Neural cell (in vitro differentiated cells): ENCODE data around the gene UCK2. TPM values are rescaled to one million over a fixed set of nuclear protein-coding genes. Genes with fewer than 3 reads are reported as not detected.

ENCODE experiments used
- H2AFZ ChIP-seq: fragments of 200-600, 300-800 bp; sonication (generic), shearing (Covaris generic); 2 replicates; pipeline ENCODE4 v1.6.0; 2014; ENCODE audit warnings: low read depth, mild to moderate bottlenecking, antibody characterized with exemption, low read length, moderate library complexity
- H3F3A ChIP-seq: fragments of 200-600 bp; shearing (Covaris generic); 2 replicates; pipeline ENCODE4 v1.6.1; 2016; ENCODE audit warnings: mild to moderate bottlenecking, moderate library complexity, mixed read lengths, antibody characterized with exemption, low read length; ENCODE audit not compliant: insufficient read depth, poor library complexity, severe bottlenecking
- H3K27ac ChIP-seq: fragments of 200-600, 300-800 bp; sonication (generic), shearing (Covaris generic); 2 replicates; pipeline ENCODE4 v1.5.1; 2014; ENCODE audit warnings: mild to moderate bottlenecking, low read length, moderate library complexity
- H3K27me3 ChIP-seq: fragments of 300-800, 200-600 bp; sonication (generic), shearing (Covaris generic); 2 replicates; pipeline ENCODE4 v1.6.0; 2014; ENCODE audit warnings: mild to moderate bottlenecking, low read depth, low read length, moderate library complexity; ENCODE audit not compliant: insufficient read depth
- H3K36me3 ChIP-seq: fragments of 300-800, 200-600 bp; sonication (generic), shearing (Covaris generic); 2 replicates; pipeline ENCODE4 v1.5.1; 2014; ENCODE audit warnings: mild to moderate bottlenecking, antibody characterized with exemption, low read length, moderate library complexity; ENCODE audit not compliant: insufficient read depth
- H3K4me2 ChIP-seq: fragments of 300-800, 200-600 bp; sonication (generic), shearing (Covaris generic); 2 replicates; pipeline ENCODE4 v1.6.0; 2014; ENCODE audit warnings: mild to moderate bottlenecking, low read length
- H3K4me3 ChIP-seq: fragments of 300-800, 200-600 bp; sonication (generic), shearing (Covaris generic); 2 replicates; pipeline ENCODE4 v1.5.1; 2014; ENCODE audit warnings: mild to moderate bottlenecking, low read length, moderate library complexity
- H3K79me2 ChIP-seq: fragments of 200-600 bp; shearing (Covaris generic); replicated peaks from 2 replicates; pipeline ENCODE4 v1.6.0; 2014; ENCODE audit warnings: mild to moderate bottlenecking, low read length, moderate library complexity; ENCODE audit not compliant: insufficient read depth
- H3K9ac ChIP-seq: fragments of 300-800, 200-600 bp; sonication (generic), shearing (Covaris generic); 2 replicates; pipeline ENCODE4 v1.6.1; 2016; ENCODE audit warnings: mild to moderate bottlenecking, low read length, mixed read lengths
- H3K9me2 ChIP-seq: fragments of 200-600 bp; shearing (Covaris generic); 2 replicates; pipeline ENCODE4 v1.6.1; 2016; ENCODE audit warnings: mild to moderate bottlenecking, low read length, mixed read lengths; ENCODE audit not compliant: insufficient read depth
- H3K9me3 ChIP-seq: fragments of 200-600, 300-800 bp; sonication (generic), shearing (Covaris generic); 2 replicates; pipeline ENCODE4 v1.6.1; 2016; ENCODE audit warnings: mild to moderate bottlenecking, mixed run types, low read length, moderate library complexity, mixed read lengths
- H4K20me1 ChIP-seq: fragments of 200-600 bp; shearing (Covaris generic); 2 replicates; pipeline ENCODE4 v1.6.1; 2016; ENCODE audit warnings: mild to moderate bottlenecking, mixed run types; ENCODE audit not compliant: insufficient read depth
- EP300 ChIP-seq: fragments of 450-650 bp; conservative IDR thresholded peaks from 2 replicates; pipeline ENCODE4 v1.6.1; 2014; ENCODE audit warnings: antibody characterized with exemption, mild to moderate bottlenecking, moderate library complexity; ENCODE audit not compliant: poor library complexity, severe bottlenecking
- EZH2 ChIP-seq: fragments of 200-600, 300-800 bp; shearing (Covaris generic), sonication (generic); IDR thresholded peaks from 2 replicates; pipeline ENCODE4 v1.6.1; 2014; ENCODE audit warnings: antibody characterized with exemption, low read length, borderline replicate concordance, mild to moderate bottlenecking; ENCODE audit not compliant: insufficient read depth, poor library complexity, severe bottlenecking
- MXI1 ChIP-seq: fragments of 450-650 bp; conservative IDR thresholded peaks from 2 replicates; pipeline ENCODE4 v1.6.1; 2014; ENCODE audit warnings: antibody characterized with exemption, mild to moderate bottlenecking; ENCODE audit not compliant: poor library complexity, severe bottlenecking
- POLR2AphosphoS5 ChIP-seq: IDR thresholded peaks from 2 replicates; pipeline ENCODE4 v1.6.1; 2012
- RAD21 ChIP-seq: fragments of 450-650 bp; conservative IDR thresholded peaks from 2 replicates; pipeline ENCODE4 v1.6.1; 2014; ENCODE audit warnings: antibody characterized with exemption, mild to moderate bottlenecking, moderate library complexity
- SMC3 ChIP-seq: fragments of 450-650 bp; conservative IDR thresholded peaks from 2 replicates; pipeline ENCODE4 v1.6.1; 2014; ENCODE audit warnings: antibody characterized with exemption, mild to moderate bottlenecking, moderate library complexity; ENCODE audit not compliant: poor library complexity
- TAF1 ChIP-seq: IDR thresholded peaks from 2 replicates; pipeline ENCODE4 v1.6.1; 2012; ENCODE audit warnings: low read depth
- polyA plus RNA-seq: library from polyadenylated mRNA; depleted of rRNA; stranded (reverse); fragments of >200 nt; gene quantifications from 2 replicates; pipeline ENCODE4 v1.2.3, GENCODE V29; 2014
- TF ChIP-seq, protein P1 (sequence below): IDR thresholded peaks from 2 replicates; pipeline ENCODE4 v1.6.1; 2012; ENCODE audit warnings: borderline replicate concordance
- TF ChIP-seq, protein P2 (sequence below): fragments of 450-650 bp; IDR thresholded peaks from 2 replicates; pipeline ENCODE4 v1.5.1; 2014; ENCODE audit warnings: antibody characterized with exemption, mild to moderate bottlenecking, moderate library complexity; ENCODE audit not compliant: poor library complexity, severe bottlenecking

The UCK2 gene
- polyA plus RNA-seq, 1 donor from 2014 or later, result 36.0 TPM

DNA sequence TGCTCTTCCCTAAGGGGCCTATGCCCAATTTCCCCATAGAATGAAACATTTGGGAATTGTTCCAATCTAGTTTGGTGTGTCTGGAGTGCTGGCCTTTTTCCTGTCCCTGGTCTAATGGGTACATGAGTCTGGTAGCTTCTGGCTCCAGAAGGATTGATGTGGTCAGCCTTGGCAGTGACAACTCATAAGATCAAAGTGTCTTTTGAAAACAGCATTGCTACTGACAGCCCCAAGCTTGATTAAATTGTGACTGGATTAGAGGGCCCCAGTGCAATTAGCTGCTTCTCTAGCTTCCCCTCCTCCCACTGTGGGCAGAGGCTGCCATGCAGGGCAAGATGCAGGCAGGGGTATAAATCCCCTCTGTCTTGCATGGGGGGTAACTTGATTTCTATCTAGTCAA lies 130.9 kb downstream of the UCK2 start:
- TF ChIP-seq, protein P1, sequence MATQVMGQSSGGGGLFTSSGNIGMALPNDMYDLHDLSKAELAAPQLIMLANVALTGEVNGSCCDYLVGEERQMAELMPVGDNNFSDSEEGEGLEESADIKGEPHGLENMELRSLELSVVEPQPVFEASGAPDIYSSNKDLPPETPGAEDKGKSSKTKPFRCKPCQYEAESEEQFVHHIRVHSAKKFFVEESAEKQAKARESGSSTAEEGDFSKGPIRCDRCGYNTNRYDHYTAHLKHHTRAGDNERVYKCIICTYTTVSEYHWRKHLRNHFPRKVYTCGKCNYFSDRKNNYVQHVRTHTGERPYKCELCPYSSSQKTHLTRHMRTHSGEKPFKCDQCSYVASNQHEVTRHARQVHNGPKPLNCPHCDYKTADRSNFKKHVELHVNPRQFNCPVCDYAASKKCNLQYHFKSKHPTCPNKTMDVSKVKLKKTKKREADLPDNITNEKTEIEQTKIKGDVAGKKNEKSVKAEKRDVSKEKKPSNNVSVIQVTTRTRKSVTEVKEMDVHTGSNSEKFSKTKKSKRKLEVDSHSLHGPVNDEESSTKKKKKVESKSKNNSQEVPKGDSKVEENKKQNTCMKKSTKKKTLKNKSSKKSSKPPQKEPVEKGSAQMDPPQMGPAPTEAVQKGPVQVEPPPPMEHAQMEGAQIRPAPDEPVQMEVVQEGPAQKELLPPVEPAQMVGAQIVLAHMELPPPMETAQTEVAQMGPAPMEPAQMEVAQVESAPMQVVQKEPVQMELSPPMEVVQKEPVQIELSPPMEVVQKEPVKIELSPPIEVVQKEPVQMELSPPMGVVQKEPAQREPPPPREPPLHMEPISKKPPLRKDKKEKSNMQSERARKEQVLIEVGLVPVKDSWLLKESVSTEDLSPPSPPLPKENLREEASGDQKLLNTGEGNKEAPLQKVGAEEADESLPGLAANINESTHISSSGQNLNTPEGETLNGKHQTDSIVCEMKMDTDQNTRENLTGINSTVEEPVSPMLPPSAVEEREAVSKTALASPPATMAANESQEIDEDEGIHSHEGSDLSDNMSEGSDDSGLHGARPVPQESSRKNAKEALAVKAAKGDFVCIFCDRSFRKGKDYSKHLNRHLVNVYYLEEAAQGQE, result no peak

DNA sequence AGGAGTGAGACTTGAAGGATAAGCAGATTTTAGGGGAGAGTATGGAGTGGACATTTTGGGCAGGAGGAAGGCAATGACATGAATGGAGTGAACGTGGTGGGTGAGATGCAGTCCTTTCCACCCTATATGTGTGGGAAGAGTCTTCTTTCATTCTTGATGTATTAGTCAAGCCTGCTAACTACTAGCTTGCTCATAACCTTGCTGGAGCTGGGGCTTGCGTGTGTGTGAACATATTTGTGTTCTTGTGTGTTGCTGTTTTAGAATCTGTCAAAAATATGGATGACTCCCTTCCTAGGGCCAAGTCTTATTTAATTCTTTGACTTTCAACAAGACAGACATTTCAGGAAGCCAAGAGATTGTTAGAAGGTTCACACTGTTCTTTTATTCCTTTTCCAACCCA lies 132.7 kb downstream of the UCK2 start:
- H3K79me2 ChIP-seq, result no peaks in the 10 kb centered on the region
- no peak overlapping the region for H3K9ac ChIP-seq
- no peak overlapping the region for H3K4me3 ChIP-seq
- no peaks in the 10 kb centered on the region for H3K9me2 ChIP-seq
- H3K4me2 ChIP-seq, result no peak overlapping the region
- H3K9me3 ChIP-seq, result no peaks in the 10 kb centered on the region
- H2AFZ ChIP-seq, result no peak overlapping the region
- no peaks in the 10 kb centered on the region for H4K20me1 ChIP-seq
- H3K27ac ChIP-seq, result no peak overlapping the region
- H3F3A ChIP-seq, result no peaks in the 10 kb centered on the region
- no peaks in the 10 kb centered on the region for H3K27me3 ChIP-seq
- TF ChIP-seq POLR2AphosphoS5 (no peak), EZH2 (no peak), SMC3 (no peak), EP300 (no peak), MXI1 (no peak), TAF1 (no peak), RAD21 (no peak)
- TF ChIP-seq, protein P1, result no peak
- TF ChIP-seq, protein P2, sequence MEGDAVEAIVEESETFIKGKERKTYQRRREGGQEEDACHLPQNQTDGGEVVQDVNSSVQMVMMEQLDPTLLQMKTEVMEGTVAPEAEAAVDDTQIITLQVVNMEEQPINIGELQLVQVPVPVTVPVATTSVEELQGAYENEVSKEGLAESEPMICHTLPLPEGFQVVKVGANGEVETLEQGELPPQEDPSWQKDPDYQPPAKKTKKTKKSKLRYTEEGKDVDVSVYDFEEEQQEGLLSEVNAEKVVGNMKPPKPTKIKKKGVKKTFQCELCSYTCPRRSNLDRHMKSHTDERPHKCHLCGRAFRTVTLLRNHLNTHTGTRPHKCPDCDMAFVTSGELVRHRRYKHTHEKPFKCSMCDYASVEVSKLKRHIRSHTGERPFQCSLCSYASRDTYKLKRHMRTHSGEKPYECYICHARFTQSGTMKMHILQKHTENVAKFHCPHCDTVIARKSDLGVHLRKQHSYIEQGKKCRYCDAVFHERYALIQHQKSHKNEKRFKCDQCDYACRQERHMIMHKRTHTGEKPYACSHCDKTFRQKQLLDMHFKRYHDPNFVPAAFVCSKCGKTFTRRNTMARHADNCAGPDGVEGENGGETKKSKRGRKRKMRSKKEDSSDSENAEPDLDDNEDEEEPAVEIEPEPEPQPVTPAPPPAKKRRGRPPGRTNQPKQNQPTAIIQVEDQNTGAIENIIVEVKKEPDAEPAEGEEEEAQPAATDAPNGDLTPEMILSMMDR, result no peak
- no peaks in the 10 kb centered on the region for H3K36me3 ChIP-seq

More for the DNA sequence above, 130.9 kb downstream of the UCK2 start:
- Histone ChIP-seq H3F3A (no peaks in the 10 kb centered on the region), H3K36me3 (no peaks in the 10 kb centered on the region), H3K4me2 (no peak overlapping the region), H3K79me2 (no peaks in the 10 kb centered on the region), H3K27ac (no peak overlapping the region), H3K9me3 (no peaks in the 10 kb centered on the region), H4K20me1 (no peaks in the 10 kb centered on the region), H3K4me3 (no peak overlapping the region), H2AFZ (no peak overlapping the region), H3K9me2 (no peaks in the 10 kb centered on the region), H3K27me3 (no peaks in the 10 kb centered on the region), H3K9ac (no peak overlapping the region)
